Muscle of leg (tissue), 11 donors: Measurements from ENCODE around the gene GOLGA3. TPM values are rescaled to one million over a fixed set of nuclear protein-coding genes. Genes with fewer than 3 reads are reported as not detected.
"Not testable (repeated sequence)": the region's sequence is repeated elsewhere in the genome, so short reads cannot be mapped to it uniquely, and the experiment has no call there.

Experiments used
- DNase-seq: peaks from one replicate; pipeline ENCODE4 v3.0.0; 2013
- H3K27ac ChIP-seq: one replicate; pipeline ENCODE4 v1.5.1; 2013; ENCODE audit warnings: mild to moderate bottlenecking, low read length, control low read depth
- H3K27me3 ChIP-seq: one replicate; pipeline ENCODE4 v1.6.1; 2013; ENCODE audit warnings: low read length; ENCODE audit not compliant: control insufficient read depth, insufficient read depth
- H3K36me3 ChIP-seq: one replicate; pipeline ENCODE4 v1.6.1; 2013; ENCODE audit warnings: low read length; ENCODE audit not compliant: control insufficient read depth, insufficient read depth
- H3K4me1 ChIP-seq: one replicate; pipeline ENCODE4 v1.6.1; 2013; ENCODE audit warnings: low read length; ENCODE audit not compliant: control insufficient read depth, insufficient read depth
- H3K4me3 ChIP-seq: one replicate; pipeline ENCODE4 v1.5.1; 2013; ENCODE audit warnings: low read length, control low read depth
- H3K9me3 ChIP-seq: replicated peaks from 2 replicates; pipeline ENCODE4 v1.6.1; 2013; ENCODE audit warnings: low read depth, low read length; ENCODE audit not compliant: control insufficient read depth
- WGBS: methylation state at CpG from one replicate; pipeline ENCODE4 v1.1.5; 2013; ENCODE audit warnings: missing lambda C conversion rate; ENCODE audit not compliant: insufficient coverage; 5-methylcytosine and 5-hydroxymethylcytosine counted together
- polyA plus RNA-seq, 8 donors: library from polyadenylated mRNA; unstranded; fragments of 120-200 nt; gene quantifications; one replicate each; pipeline versions ENCODE4 v1.2.1 to v1.2.3, GENCODE V29; 2013; ENCODE audit warnings: inconsistent platforms in 1 of 8, low replicate concordance in 1 of 8; ENCODE audit not compliant: insufficient read length in 8 of 8, insufficient read depth in 1 of 8
- total RNA-seq: library from RNA; stranded (reverse); fragments of 120-200 nt; gene quantifications from one replicate; pipeline ENCODE4 v1.2.4, GENCODE V29; 2013

Gene GOLGA3
- total and polyA plus RNA-seq, 9 donors, result 31.3 to 57.9 (median 41.3) TPM

GRCh38 chr12:132814232-132814631, 14.4 kb downstream of the GOLGA3 start:
- H3K36me3 ChIP-seq, result peaks cover 62% of the 10 kb centered on the region
- H3K4me1 ChIP-seq, result no peaks in the 10 kb centered on the region
- 96% methylated on average over 21 of the region's 21 CpGs for WGBS
- DNase-seq, result no peak
- no peak overlapping the region for H3K4me3 ChIP-seq
- H3K27ac ChIP-seq, result no peak overlapping the region
- H3K9me3 ChIP-seq, result no peaks in the 10 kb centered on the region
- H3K27me3 ChIP-seq, result no peaks in the 10 kb centered on the region

GRCh38 chr12:132813443-132813842, 15.2 kb downstream of the GOLGA3 start:
- Histone ChIP-seq H3K9me3 (no peaks in the 10 kb centered on the region), H3K27me3 (no peaks in the 10 kb centered on the region), H3K36me3 (peaks cover 58% of the 10 kb centered on the region), H3K27ac (no peak overlapping the region), H3K4me3 (no peak overlapping the region), H3K4me1 (no peaks in the 10 kb centered on the region)
- no peak for DNase-seq
- 83% methylated on average over 3 of the region's 6 CpGs for WGBS

- H3K4me3 ChIP-seq, result no peak overlapping the region
- WGBS, result 90% methylated on average over 2 of the region's 8 CpGs
- H3K4me1 ChIP-seq, result no peaks in the 10 kb centered on the region
- H3K9me3 ChIP-seq, result no peaks in the 10 kb centered on the region
- H3K36me3 ChIP-seq, result peaks cover 59% of the 10 kb centered on the region
- H3K27me3 ChIP-seq, result no peaks in the 10 kb centered on the region
- DNase-seq, result no peak
- no peak overlapping the region for H3K27ac ChIP-seq
These were observed 15.9 kb downstream of the GOLGA3 start for GRCh38 chr12:132812631-132813305.

- DNase-seq, H3K27ac ChIP-seq, H3K4me3 ChIP-seq, H3K27me3 ChIP-seq, H3K4me1 ChIP-seq, H3K9me3 ChIP-seq: not testable (repeated sequence)
- 62% methylated on average over 8 of the region's 13 CpGs for WGBS
- peaks cover 62% of the 10 kb centered on the region for H3K36me3 ChIP-seq
These were observed 19.3 kb downstream of the GOLGA3 start for GRCh38 chr12:132809391-132809790.

- 89% methylated on average over 14 of the region's 25 CpGs for WGBS
- Histone ChIP-seq H3K4me1 (no peaks in the 10 kb centered on the region), H3K27ac (no peak overlapping the region), H3K27me3 (no peaks in the 10 kb centered on the region), H3K4me3 (no peak overlapping the region), H3K36me3 (peaks cover 62% of the 10 kb centered on the region), H3K9me3 (no peaks in the 10 kb centered on the region)
- no peak for DNase-seq
These were observed 21.2 kb downstream of the GOLGA3 start for GRCh38 chr12:132807295-132808092.

- H3K27me3 ChIP-seq, result no peaks in the 10 kb centered on the region
- peaks cover 65% of the 10 kb centered on the region for H3K36me3 ChIP-seq
- DNase-seq, result no peak
- WGBS, result 87% methylated on average over 17 of the region's 18 CpGs
- H3K27ac ChIP-seq, result no peak overlapping the region
- H3K4me1 ChIP-seq, result no peaks in the 10 kb centered on the region
- no peaks in the 10 kb centered on the region for H3K9me3 ChIP-seq
- H3K4me3 ChIP-seq, result no peak overlapping the region
These were observed 21.8 kb downstream of the GOLGA3 start for GRCh38 chr12:132806857-132807256.

- peaks cover 80% of the 10 kb centered on the region for H3K36me3 ChIP-seq
- 92% methylated on average over 9 of the region's 16 CpGs for WGBS
These were observed 24.2 kb downstream of the GOLGA3 start for GRCh38 chr12:132804426-132804861.

GRCh38 chr12:132803888-132804287, 24.8 kb downstream of the GOLGA3 start:
- Histone ChIP-seq H3K9me3 (no peaks in the 10 kb centered on the region), H3K36me3 (peaks cover 86% of the 10 kb centered on the region), H3K4me3 (no peak overlapping the region), H3K27me3 (no peaks in the 10 kb centered on the region), H3K27ac (no peak overlapping the region), H3K4me1 (no peaks in the 10 kb centered on the region)
- no peak for DNase-seq
- whole genome bisulfite sequencing, result 86% methylated on average over 13 of the region's 15 CpGs

More at GRCh38 chr12:132804426-132804861, 24.2 kb downstream of the GOLGA3 start:
- Histone ChIP-seq H3K27me3 (no peaks in the 10 kb centered on the region), H3K27ac (no peak overlapping the region), H3K9me3 (no peaks in the 10 kb centered on the region), H3K4me3 (no peak overlapping the region), H3K4me1 (no peaks in the 10 kb centered on the region)
- DNase-seq, result no peak

- WGBS, result 89% methylated on average over 14 of the region's 14 CpGs
- DNase-seq, result no peak
- no peaks in the 10 kb centered on the region for H3K4me1 ChIP-seq
- H3K27ac ChIP-seq, result no peak overlapping the region
- no peaks in the 10 kb centered on the region for H3K27me3 ChIP-seq
- H3K9me3 ChIP-seq, result no peaks in the 10 kb centered on the region
- no peak overlapping the region for H3K4me3 ChIP-seq
- peaks cover 86% of the 10 kb centered on the region for H3K36me3 ChIP-seq
These were observed 25.5 kb downstream of the GOLGA3 start for GRCh38 chr12:132803125-132803524.

GRCh38 chr12:132801741-132802140, 26.9 kb downstream of the GOLGA3 start:
- no peaks in the 10 kb centered on the region for H3K9me3 ChIP-seq
- H3K36me3 ChIP-seq, result peaks cover 87% of the 10 kb centered on the region
- H3K27ac ChIP-seq, result no peak overlapping the region
- H3K4me3 ChIP-seq, result no peak overlapping the region
- H3K27me3 ChIP-seq, result no peaks in the 10 kb centered on the region
- H3K4me1 ChIP-seq, result no peaks in the 10 kb centered on the region
- WGBS, result 86% methylated on average over 28 of the region's 28 CpGs
- no peak for DNase-seq
